ENCODE data around the gene FRMD4B. TPM values are rescaled to one million over a fixed set of nuclear protein-coding genes. Genes with fewer than 3 reads are reported as not detected.

Gene FRMD4B
- polyA plus RNA-seq, 3 donors: 13.2 to 21.0 (median 19.6) TPM

DNA sequence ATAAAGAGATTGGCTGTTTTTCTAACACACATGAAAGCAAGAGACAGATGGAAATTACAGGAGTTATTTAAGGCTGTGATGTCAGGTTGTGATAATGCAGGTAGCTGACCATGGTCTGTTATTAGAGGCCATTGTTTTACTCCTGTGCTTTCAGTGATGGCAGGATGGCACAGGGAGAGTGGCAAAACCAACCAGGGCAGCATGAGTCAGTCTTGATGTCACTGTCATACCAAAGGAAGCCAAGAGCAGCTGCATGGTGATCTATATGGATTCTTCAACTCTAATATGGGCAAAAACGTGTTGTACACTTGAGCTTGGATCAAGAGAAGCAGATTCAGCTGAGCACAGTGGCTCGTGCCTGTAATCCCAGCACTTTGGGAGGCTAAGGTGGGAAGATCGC is 171.6 kb downstream of the FRMD4B start:
- H3K27ac Mint-ChIP-seq: peak overlapping the region in 6 of 7 donors; percentile 7 to 91 (median 85)
- Histone ChIP-seq H3K9me3 (replicated peaks in 1 of 2; ENCODE audit: control insufficient read depth in 1 of 2, insufficient read depth in 1 of 2, low read length in 2 of 2) (no peaks in the 10 kb centered on the region), H2AFZ (ENCODE audit: insufficient read depth, low read depth, low read length, poor library complexity, severe bottlenecking) (no peak overlapping the region), H3K27me3 (ENCODE audit: control insufficient read depth in 2 of 2, insufficient read depth in 2 of 2, low read length in 2 of 2) (no peaks in the 10 kb centered on the region), H3K4me2 (replicated peaks; ENCODE audit: extremely low read depth, low read length, poor library complexity, severe bottlenecking) (no peak overlapping the region), H3K9ac (ENCODE audit: insufficient read depth, low read length, poor library complexity, severe bottlenecking) (no peak overlapping the region), H3K4me1 (ENCODE audit: control insufficient read depth in 1 of 2, insufficient read depth in 2 of 2, low read length in 2 of 2) (peaks cover 16 to 21% of the 10 kb centered on the region in 2 donors), H3K79me2 (ENCODE audit: insufficient read depth, low read length) (no peaks in the 10 kb centered on the region), H3K4me3 (replicated peaks in 1 of 3; ENCODE audit: low read depth in 2 of 3, low read length in 3 of 3) (no peak overlapping the region), H3K27ac (ENCODE audit: low read depth in 1 of 2, low read length in 2 of 2) (peak overlapping the region in 1 of 2 donors; percentile 2), H4K20me1 (ENCODE audit: insufficient read depth, low read length) (no peaks in the 10 kb centered on the region), H3K36me3 (replicated peaks in 1 of 2; ENCODE audit: control insufficient read depth in 1 of 2, insufficient read depth in 2 of 2, low read length in 2 of 2) (peaks cover 21 to 40% of the 10 kb centered on the region in 2 donors)
- H3K4me1 Mint-ChIP-seq: peaks cover 17% of the 10 kb centered on the region
- 90% methylated on average over 3 of the region's 3 CpGs for WGBS (ENCODE audit: insufficient coverage)
- H3K27me3 Mint-ChIP-seq (ENCODE audit: low read depth in 3 of 3): no peaks in the 10 kb centered on the region
- TF ChIP-seq, protein P1, sequence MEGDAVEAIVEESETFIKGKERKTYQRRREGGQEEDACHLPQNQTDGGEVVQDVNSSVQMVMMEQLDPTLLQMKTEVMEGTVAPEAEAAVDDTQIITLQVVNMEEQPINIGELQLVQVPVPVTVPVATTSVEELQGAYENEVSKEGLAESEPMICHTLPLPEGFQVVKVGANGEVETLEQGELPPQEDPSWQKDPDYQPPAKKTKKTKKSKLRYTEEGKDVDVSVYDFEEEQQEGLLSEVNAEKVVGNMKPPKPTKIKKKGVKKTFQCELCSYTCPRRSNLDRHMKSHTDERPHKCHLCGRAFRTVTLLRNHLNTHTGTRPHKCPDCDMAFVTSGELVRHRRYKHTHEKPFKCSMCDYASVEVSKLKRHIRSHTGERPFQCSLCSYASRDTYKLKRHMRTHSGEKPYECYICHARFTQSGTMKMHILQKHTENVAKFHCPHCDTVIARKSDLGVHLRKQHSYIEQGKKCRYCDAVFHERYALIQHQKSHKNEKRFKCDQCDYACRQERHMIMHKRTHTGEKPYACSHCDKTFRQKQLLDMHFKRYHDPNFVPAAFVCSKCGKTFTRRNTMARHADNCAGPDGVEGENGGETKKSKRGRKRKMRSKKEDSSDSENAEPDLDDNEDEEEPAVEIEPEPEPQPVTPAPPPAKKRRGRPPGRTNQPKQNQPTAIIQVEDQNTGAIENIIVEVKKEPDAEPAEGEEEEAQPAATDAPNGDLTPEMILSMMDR (IDR thresholded peaks at IDR 0.05): no peak
- H3K4me3 Mint-ChIP-seq: no peak overlapping the region
- peaks cover 0 to 1% (median 0%) of the 10 kb centered on the region in 7 donors for H3K9me3 Mint-ChIP-seq
- peaks cover 35 to 58% of the 10 kb centered on the region in 2 donors for H3K36me3 Mint-ChIP-seq
- intact Hi-C loops (cut with micrococcal nuclease): loop anchor here in 1 of 2 donors (10.0 kb wide), 1 partner anchor 111 kb away; no protein-coding TSS in a partner anchor
- no peak for DNase-seq

DNA sequence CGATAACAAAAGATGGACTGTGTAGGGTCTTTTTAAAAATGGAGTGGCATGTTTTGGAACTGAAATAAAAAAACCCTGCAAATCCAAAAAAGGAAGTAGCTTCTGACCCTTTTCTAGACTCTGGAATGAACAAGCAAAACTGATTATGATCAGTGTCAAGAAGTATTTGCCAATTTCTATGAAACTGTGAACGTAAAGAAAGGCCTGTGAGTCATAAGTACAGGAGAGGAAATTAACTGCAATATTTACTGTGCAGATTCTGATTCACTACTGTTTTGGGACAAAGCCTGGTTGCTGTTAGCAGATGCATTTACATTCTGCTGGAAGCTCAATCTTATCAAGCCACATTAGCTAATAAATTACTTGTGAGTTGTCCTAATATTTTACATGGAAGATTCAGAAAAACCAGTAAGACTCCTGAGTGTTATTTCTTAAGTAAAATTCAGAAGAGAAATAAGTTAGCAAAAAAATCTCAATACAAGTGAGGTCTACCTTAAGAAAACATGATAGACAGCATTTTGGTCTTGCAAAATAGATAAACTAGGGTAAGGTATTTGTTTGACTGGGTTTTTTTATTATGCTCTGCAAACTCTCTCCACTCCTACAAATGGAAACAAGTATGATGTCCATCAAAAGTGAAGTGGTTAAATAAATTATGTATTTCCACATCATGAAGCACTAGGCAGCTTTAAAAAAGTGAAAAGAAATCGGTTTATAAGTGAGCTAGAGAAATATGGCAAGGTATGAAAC is 173.3 kb downstream of the FRMD4B start:
- intact Hi-C loops (cut with micrococcal nuclease): loop anchor here in 1 of 2 donors (10.0 kb wide), 1 partner anchor 112 kb away; no protein-coding TSS in a partner anchor
- peak overlapping the region; percentile 81 to 91 (median 89) for H3K27ac Mint-ChIP-seq
- peak; percentile 72 to 89 (median 89) for DNase-seq
- Histone ChIP-seq H3K27me3 (ENCODE audit: control insufficient read depth in 2 of 2, insufficient read depth in 2 of 2, low read length in 2 of 2) (no peaks in the 10 kb centered on the region), H3K27ac (ENCODE audit: low read depth in 1 of 2, low read length in 2 of 2) (peak overlapping the region; percentile 34 to 84), H2AFZ (ENCODE audit: insufficient read depth, low read depth, low read length, poor library complexity, severe bottlenecking) (no peak overlapping the region), H4K20me1 (ENCODE audit: insufficient read depth, low read length) (no peaks in the 10 kb centered on the region), H3K4me1 (ENCODE audit: control insufficient read depth in 1 of 2, insufficient read depth in 2 of 2, low read length in 2 of 2) (peaks cover 16 to 21% of the 10 kb centered on the region in 2 donors), H3K79me2 (ENCODE audit: insufficient read depth, low read length) (no peaks in the 10 kb centered on the region), H3K4me2 (replicated peaks; ENCODE audit: extremely low read depth, low read length, poor library complexity, severe bottlenecking) (peak overlapping the region; percentile 45), H3K9ac (ENCODE audit: insufficient read depth, low read length, poor library complexity, severe bottlenecking) (peak overlapping the region; percentile 2), H3K36me3 (replicated peaks in 1 of 2; ENCODE audit: control insufficient read depth in 1 of 2, insufficient read depth in 2 of 2, low read length in 2 of 2) (peaks cover 19 to 30% of the 10 kb centered on the region in 2 donors), H3K9me3 (replicated peaks in 1 of 2; ENCODE audit: control insufficient read depth in 1 of 2, insufficient read depth in 1 of 2, low read length in 2 of 2) (no peaks in the 10 kb centered on the region), H3K4me3 (replicated peaks in 1 of 3; ENCODE audit: low read depth in 2 of 3, low read length in 3 of 3) (peak overlapping the region in 1 of 3 experiments; percentile 30)
- no peaks in the 10 kb centered on the region for H3K27me3 Mint-ChIP-seq (ENCODE audit: low read depth in 3 of 3)
- peaks cover 0 to 2% (median 0%) of the 10 kb centered on the region in 7 donors for H3K9me3 Mint-ChIP-seq
- TF ChIP-seq, protein P1 (IDR thresholded peaks at IDR 0.05): no peak
- H3K4me3 Mint-ChIP-seq: no peak overlapping the region
- WGBS (ENCODE audit: insufficient coverage): 0% methylated on average over 1 of the region's 3 CpGs
- peaks cover 37 to 63% of the 10 kb centered on the region in 2 donors for H3K36me3 Mint-ChIP-seq
- peaks cover 17% of the 10 kb centered on the region for H3K4me1 Mint-ChIP-seq
